GM18499 (cell line): Measurements from ENCODE around the gene TVP23B.
"Not testable (repeated sequence)": the region's sequence is repeated elsewhere in the genome, so short reads cannot be mapped to it uniquely, and the experiment has no call there.

Experiments
- ATAC-seq: cut with Tn5 transposase; IDR thresholded peaks from one replicate; pipeline ENCODE4 v1.9.1; 2021; ENCODE audit warnings: moderate number of reproducible peaks; ENCODE audit not compliant: insufficient read depth, unreplicated experiment

The TVP23B gene

DNA sequence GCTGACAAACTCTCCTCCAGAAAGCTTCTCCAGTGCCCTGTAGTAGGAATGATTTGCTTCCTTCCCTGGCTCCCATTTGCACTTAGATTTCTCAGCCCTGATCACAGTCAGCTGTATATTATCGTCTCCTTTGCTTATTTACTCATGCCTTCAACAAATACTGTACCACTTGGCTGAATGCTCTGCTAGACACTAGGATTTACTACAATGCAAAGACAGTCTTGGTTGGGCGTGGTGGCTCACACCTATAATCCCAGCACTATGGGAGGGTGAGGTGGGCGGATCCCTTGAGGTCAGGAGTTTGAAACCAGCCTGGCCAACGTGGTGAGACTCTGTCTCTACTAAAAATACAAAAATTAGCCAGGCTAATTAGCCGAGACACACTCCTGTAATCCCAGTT, 5.9 kb downstream of the TVP23B start:
- ATAC-seq = not testable (repeated sequence)

DNA sequence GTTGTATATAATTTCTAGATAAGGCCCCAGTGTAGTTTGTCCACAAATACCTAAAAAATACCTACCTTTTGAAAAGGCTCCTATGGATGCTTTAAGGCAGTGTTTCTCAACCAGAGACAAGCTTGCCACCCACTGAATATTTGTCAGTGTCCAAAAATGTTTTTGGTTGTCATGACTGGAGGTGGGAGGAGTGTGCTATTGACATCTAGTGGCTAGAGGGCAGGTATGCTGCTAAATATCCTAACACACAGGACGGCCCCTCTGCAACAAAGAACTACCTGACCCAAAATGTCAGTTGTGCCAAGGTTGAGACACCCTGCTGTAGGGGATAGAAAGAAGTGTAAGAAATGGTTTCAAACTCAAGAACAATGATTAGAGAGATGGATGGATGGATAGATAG, 10.4 kb downstream of the TVP23B start:
- ATAC-seq = not testable (repeated sequence)

DNA sequence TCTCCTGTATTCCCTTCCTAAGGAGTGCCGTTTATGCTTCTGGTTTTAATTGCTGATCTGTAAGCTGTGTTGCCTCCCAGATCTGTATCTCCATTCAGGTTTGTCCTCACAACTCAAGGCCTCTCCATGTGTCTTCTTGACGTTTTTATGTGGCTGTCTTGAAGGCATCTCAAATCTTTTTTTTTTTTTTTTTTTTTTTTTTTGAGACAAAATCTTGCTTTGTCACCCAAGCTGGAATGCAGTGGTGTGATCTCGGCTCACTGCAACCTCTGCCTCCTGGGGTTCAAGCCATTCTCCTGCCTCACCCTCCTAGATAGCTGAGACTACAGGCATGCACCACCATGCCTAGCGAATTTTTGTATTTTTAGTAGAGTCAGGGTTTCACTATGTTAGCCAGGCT, 13.9 kb downstream of the TVP23B start:
- ATAC-seq = not testable (repeated sequence)

DNA sequence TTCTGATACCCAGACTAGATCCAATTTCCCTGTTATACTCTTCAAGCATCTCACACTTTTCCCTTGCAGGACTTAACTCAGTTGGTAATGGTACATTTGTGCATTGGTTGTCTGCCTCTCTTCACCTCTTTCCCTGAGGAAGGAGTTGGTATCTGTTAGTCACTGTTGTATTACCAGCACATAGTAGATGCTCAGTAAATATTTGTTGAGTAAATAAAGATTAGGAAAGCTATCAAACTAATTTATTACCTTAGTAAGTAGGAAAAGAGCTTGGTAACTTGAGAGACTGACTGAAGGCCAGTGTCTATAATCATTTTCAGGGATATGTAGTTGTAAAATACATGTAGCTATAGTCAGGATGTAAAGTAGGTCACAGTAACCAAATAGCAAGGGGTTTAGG, 15.9 kb downstream of the TVP23B start:
- ATAC-seq = not testable (repeated sequence)

DNA sequence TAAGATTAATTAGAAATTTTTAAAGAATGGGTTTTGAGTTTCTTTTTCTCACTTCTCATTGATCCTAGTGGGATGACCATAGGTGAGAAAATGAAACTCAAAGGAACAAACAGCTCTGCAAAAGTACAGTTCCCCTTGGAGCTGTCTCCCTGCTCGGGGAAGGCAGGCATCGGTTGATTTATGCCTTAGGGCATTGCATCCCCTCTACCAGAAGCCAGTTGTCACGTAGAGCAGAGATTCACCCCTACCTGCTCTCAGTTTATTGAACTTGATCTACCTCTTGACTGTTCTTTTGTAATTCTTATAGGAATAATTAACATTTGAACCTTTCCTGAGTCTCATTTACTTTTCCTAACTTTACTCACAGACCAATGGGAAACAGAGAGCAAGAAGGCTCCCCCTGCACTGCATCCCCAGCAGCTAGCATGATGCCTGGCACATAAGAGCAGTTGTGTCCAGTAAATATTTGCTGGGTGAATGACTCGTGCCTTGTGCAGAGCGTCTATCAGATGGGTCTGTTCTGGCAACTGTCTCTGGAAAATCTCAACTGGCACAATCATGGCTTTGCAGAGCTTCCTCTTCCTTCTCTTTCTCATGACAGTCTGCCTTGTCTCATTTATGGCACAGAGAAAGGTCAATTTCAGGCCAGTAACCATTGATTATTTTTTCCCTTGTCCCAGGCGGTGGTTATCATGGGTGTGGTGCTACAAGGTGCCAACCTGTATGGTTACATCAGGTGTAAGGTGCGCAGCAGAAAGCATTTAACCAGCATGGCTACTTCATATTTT, 22.7 kb downstream of the TVP23B start:
- ATAC-seq = not testable (repeated sequence)

DNA sequence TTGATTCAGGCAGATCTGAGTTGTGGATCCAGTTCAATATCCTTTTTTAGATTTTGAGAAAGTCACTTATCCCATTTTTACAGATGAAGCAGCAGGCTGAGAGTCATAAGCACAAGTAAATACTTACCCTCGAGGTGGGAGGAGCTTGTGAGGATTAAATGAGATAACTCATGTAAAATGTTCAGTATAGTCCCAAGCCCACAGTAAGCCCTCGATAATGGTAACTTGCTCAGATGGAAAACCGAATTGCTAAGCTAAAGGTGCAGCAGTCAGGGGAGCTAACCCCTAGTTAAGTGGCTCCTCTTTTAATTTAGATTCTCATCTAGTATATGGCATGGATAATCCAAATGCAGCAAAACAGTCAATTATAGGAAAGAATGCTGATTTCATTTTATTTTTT, 34.9 kb downstream of the TVP23B start:
- ATAC-seq = not testable (repeated sequence)

DNA sequence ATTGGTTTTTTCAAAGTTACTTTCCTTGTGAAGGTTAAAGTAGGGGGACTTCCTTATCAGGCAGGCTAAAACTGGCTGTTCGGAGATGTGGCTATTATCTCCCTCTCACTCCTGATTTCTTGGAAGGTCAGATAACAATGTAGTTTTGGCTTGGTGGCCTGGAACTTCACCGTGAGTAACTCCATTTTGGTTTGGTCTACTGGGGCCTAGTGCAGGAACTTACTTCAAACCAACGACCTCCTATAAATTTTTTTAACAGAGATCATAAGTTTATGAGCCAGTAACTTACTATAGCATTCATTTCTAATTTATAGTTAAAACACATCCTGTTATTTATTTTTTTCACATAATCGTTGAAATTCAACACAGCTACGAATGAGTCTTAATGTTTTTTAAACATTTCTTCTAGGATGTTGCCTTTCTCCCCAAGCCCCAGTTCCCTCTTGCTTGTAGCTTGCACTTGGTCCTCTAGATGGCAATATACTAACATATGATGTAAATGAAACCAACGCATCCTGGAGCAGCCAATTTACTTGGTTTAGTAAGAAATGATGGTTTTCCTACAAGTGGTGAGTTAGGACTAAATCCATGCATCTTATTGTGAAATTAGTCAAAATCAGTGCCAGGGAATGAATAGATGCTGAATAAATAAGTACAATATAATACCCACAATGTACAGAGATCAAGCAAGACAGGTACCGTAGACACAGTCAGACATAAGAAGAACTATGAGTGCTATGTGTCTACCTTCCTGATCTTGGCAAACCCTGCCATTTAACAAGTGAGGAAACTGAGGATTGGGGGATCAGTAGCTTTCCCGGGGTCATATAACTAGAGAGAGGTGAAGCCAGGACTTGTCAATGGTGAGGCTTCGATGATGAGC, 35.7 kb downstream of the TVP23B start:
- not testable (repeated sequence) for ATAC-seq

DNA sequence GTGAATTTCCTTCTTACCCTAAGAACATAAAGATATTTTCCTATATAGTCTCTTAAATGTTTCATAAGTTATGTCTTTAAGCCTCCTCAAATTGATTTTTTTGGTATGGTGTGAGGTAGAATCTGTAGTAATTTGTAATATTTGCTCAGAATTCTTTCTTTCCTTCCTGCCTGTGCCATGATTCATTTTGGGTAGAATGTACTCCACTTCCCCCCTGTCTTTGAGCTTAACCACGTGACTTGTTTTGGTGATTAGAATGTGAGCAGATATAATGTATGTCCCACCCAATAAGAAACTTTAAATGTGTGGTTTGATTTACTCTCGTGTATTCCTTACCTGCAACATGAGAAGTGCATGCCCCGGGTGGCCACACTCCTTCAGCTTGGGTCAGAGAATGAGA, 40.4 kb downstream of the TVP23B start:
- not testable (repeated sequence) for ATAC-seq

DNA sequence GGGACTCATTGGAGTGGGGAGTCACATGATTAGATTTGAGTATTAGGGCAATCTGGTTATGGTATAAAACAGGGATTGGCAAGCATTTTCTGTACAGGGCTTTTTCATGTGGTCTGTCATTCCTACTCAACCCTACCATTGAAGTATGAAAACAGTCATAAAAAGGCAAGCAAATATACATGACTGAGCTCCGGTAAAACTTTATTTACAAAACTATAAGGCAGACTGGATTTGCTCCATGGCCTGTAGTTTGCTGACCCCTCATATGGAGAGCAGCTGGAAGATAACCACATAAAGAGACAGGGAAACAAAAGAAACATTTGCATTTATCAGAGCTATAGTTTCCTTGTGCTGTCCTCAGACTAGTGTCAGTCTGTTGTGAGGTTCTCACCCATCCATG, 46.6 kb downstream of the TVP23B start:
- not testable (repeated sequence) for ATAC-seq

DNA sequence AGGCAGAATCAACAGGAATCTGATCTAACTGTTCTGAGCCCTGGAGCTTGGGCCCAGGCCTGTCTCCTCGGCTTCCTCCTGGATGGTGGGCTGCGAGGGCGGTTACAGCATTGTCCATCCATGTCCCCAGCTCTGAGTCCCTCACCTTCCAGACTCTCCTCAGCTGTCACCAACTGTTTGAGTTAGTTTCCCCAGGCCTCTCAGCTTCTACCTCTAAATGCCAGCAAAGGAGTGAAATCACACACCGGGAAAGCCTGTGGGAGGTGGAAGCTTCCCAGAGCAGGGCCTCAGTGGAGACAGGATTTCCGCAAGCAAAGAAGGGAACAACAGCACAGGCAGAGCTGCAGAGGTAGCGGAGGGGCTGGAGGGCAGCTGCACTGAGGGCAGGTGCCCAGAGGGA, 67.5 kb downstream of the TVP23B start:
- no peak for ATAC-seq

DNA sequence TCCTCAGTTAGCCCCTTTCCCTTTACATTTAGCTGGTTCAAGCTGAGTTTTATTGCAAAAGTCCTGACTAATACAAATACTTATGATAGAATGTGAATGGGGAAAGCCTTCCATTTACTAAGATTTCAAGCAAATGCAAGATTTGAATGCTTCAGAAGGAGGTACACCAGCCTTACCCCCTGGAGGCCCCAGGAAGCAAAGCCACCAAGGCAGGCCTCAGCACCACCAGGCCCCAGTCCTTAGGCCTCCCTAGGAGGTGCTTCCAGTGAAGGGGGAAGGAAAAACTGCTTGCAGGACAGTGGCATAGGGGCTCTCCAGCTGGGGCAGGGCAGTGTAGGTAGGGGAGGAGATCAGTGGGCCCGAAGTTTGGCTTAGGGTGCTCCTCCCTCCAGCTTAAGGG, 69.7 kb downstream of the TVP23B start:
- ATAC-seq = no peak

DNA sequence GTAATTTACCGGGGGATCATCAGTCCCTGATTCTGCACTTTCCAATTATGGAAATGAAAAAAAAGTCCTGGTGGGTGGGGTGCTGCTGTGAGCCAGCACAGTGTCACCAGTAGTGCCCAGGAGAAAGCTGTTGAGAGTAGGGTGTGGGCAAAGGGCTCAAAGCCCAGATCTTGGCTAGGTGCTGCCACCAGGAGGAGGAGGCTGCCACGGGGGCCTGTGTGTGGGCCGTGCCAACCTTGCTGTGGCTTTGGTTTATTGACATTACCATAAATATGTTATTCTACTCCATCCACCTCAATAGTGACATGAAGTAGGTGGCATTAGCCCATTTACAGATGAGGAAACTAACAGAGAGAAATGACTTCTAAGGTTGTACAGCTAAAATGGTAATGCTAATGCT, 70.2 kb downstream of the TVP23B start:
- ATAC-seq = no peak

DNA sequence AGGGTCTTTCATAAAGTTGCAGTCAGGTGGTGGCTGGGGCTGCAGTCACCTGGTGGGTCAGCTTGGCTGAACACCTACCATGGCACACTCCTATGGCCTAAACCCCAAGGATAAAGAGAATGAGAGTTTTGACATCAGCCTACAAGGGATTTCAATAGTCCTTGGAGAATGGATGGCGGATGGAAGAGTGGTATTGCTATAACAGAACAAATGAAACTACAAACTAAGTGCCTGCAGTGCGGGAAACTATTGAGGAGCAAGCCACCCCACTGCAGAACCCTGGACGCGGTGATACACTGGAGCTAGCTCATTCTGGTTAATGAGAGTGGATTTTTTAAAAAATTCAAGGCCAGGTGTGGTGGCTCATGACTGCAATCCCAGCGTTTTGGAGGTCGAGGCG, 74.0 kb downstream of the TVP23B start:
- ATAC-seq = no peak

DNA sequence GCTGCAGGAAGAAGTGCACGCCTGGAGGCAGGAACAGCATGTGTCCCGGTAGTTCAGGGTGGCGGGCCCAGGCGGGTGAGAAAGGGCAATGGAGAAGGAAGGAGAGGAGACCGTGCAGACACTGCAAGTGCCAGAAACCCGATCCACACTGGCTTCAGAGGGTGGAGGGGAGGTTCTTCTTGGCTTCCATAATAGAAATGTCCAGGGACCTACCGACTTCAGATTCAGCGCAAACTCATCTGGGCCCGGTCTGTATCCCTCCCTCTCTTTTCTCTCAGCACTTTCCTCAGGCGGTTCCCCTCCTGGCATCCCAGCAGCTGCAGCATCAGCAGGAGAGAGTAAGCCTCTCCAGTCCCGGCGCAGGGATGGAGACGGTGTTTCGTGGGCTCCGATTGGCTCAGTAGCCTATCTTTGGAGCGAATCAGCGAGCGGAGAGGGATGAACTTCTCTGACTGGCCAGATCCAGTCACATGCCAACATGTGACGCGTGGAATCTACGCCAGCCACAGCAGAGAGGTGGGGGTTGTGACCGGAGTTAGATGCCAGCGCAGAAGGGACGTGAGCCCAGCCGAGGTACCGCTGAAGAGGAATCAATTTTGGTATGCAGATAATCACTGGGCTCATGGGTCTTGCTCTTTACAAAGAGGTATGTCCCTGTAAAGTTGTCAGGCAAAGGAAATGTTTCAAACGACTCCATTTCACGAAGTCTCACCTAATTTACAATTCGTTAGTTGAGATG, 75.0 kb downstream of the TVP23B start:
- peak; percentile 61 for ATAC-seq
